SU-DHL-6 (cell line): Measurements from ENCODE around the gene TCEAL9.

Experiments
- H2AFZ ChIP-seq: fragments of 200-600 bp; sonication (generic); 2 replicates; pipeline ENCODE4 v1.6.1; 2014; ENCODE audit warnings: low read depth, mild to moderate bottlenecking, moderate library complexity, mixed read lengths, antibody characterized with exemption, low read length; ENCODE audit not compliant: severe bottlenecking
- H3F3A ChIP-seq: fragments of 200-600 bp; shearing (Covaris generic); 2 replicates; pipeline ENCODE4 v1.6.0; 2016; ENCODE audit warnings: antibody characterized with exemption, mild to moderate bottlenecking; ENCODE audit not compliant: insufficient read depth
- H3K27ac ChIP-seq: fragments of 200-600 bp; sonication (generic); 2 replicates; pipeline ENCODE4 v1.5.1; 2016; ENCODE audit warnings: low read depth, mild to moderate bottlenecking, low read length, moderate library complexity, mixed read lengths
- H3K27me3 ChIP-seq: fragments of 200-600 bp; sonication (generic), shearing (Covaris generic); 2 replicates; pipeline ENCODE4 v1.6.0; 2014; ENCODE audit warnings: mild to moderate bottlenecking, low read length
- H3K36me3 ChIP-seq: fragments of 200-600 bp; sonication (generic); 2 replicates; pipeline ENCODE4 v1.6.1; 2014; ENCODE audit warnings: mild to moderate bottlenecking, low read length, mixed read lengths
- H3K4me2 ChIP-seq: fragments of 300-600, 200-600 bp; shearing (Covaris generic), sonication (generic); 2 replicates; pipeline ENCODE4 v1.6.0; 2014; ENCODE audit warnings: low read length, low read depth, mild to moderate bottlenecking; ENCODE audit not compliant: poor library complexity, severe bottlenecking
- H3K4me3 ChIP-seq: fragments of 200-600 bp; sonication (generic); 2 replicates; pipeline ENCODE4 v1.5.1; 2014; ENCODE audit warnings: antibody characterized with exemption, low read length, mild to moderate bottlenecking, mixed read lengths; ENCODE audit not compliant: insufficient read depth, poor library complexity, severe bottlenecking
- H3K79me2 ChIP-seq: fragments of 200-600 bp; sonication (generic); 2 replicates; pipeline ENCODE4 v1.6.1; 2014; ENCODE audit warnings: mild to moderate bottlenecking, low read length, moderate library complexity; ENCODE audit not compliant: insufficient read depth
- H3K9ac ChIP-seq: fragments of 200-600 bp; sonication (generic); 2 replicates; pipeline ENCODE4 v1.7.0; 2014; ENCODE audit warnings: mild to moderate bottlenecking, low read length
- H3K9me2 ChIP-seq: fragments of 200-600 bp; sonication (generic); replicated peaks from 2 replicates; pipeline ENCODE4 v1.6.1; 2014; ENCODE audit warnings: low read length; ENCODE audit not compliant: insufficient read depth
- H3K9me3 ChIP-seq: fragments of 200-600 bp; sonication (generic); 2 replicates; pipeline ENCODE4 v1.6.1; 2014; ENCODE audit warnings: low read length, mixed read lengths; ENCODE audit not compliant: insufficient read depth
- H4K20me1 ChIP-seq: fragments of 200-600 bp; sonication (generic); 2 replicates; pipeline ENCODE4 v1.6.1; 2014; ENCODE audit warnings: low read depth, mild to moderate bottlenecking, antibody characterized with exemption, low read length, moderate library complexity, mixed read lengths
- CTCF ChIP-seq: fragments of 200-600 bp; sonication (generic); IDR thresholded peaks from one replicate; pipeline ENCODE4 v1.5.1; 2017; ENCODE audit warnings: antibody characterized with exemption, mild to moderate bottlenecking, low read length, moderate library complexity; ENCODE audit not compliant: insufficient read depth, poor library complexity, severe bottlenecking
- EZH2phosphoT487 ChIP-seq: fragments of 200-600 bp; sonication (generic), shearing (Covaris generic); conservative IDR thresholded peaks from 2 replicates; pipeline ENCODE4 v1.6.1; 2018; ENCODE audit warnings: mild to moderate bottlenecking, antibody characterized with exemption, low read length, moderate library complexity, mixed read lengths

Gene TCEAL9

GRCh38 chrX:103400931-103401330 is 44.6 kb downstream of the TCEAL9 start:
- H3K27me3 ChIP-seq: no peaks in the 10 kb centered on the region
- no peak overlapping the region for H3K27ac ChIP-seq
- H3K36me3 ChIP-seq: no peaks in the 10 kb centered on the region
- H3K9ac ChIP-seq: no peak overlapping the region
- H3K9me3 ChIP-seq: no peaks in the 10 kb centered on the region
- no peak overlapping the region for H3K4me3 ChIP-seq
- H3K79me2 ChIP-seq: no peaks in the 10 kb centered on the region
- H3F3A ChIP-seq: no peaks in the 10 kb centered on the region
- no peaks in the 10 kb centered on the region for H4K20me1 ChIP-seq
- no peak overlapping the region for H2AFZ ChIP-seq
- no peaks in the 10 kb centered on the region for H3K9me2 ChIP-seq
- no peak overlapping the region for H3K4me2 ChIP-seq
- no peak for TF ChIP-seq EZH2phosphoT487
- no peak for TF ChIP-seq CTCF

DNA sequence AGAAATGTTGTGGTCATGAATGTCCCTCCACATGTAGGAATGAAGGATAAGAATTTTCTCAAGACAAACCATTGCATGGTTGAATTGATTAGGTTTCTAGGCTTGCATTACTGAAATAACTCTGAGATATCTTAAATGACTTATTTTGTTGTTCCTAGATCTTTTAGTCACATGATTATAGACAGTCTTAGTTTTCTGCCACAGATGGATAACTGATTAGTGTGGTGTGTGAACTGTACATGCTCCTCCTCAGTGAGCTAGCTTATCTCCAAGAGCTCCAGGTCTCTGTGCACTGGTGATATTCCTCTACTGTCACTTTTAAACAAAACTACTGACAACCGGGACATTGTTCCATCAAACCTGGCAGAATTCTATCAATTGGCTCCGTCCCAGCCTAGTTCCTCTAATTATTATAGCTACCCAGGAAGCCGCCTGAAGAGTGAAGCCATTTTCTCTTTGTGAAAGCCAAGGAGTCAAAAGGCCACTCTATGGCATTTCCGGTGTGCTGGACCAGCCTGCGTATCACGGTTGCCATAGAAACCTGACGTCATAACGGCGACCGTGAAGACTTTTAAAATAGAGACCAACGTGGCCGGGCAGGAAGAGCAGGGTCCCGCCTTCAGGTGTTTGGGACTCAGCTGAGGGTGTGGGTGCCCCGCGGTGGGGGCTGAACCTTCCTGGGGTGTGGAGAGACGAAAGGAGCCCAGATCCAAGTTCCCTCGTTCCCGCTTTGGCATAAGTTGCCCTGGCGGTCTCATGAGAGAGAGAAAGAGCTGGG is 48.1 kb downstream of the TCEAL9 start:
- H3K79me2 ChIP-seq: no peaks in the 10 kb centered on the region
- peak overlapping the region; percentile 74 for H2AFZ ChIP-seq
- peak overlapping the region; percentile 37; the same call in 1 of the 2 replicates for H3K9ac ChIP-seq
- H3K27me3 ChIP-seq: no peaks in the 10 kb centered on the region
- no peaks in the 10 kb centered on the region for H3K36me3 ChIP-seq
- no peaks in the 10 kb centered on the region for H3K9me2 ChIP-seq
- peak overlapping the region; percentile 37 for H3K4me3 ChIP-seq
- H4K20me1 ChIP-seq: no peaks in the 10 kb centered on the region
- H3K9me3 ChIP-seq: no peaks in the 10 kb centered on the region
- H3K4me2 ChIP-seq: peak overlapping the region; percentile 46
- no peak overlapping the region for H3K27ac ChIP-seq
- TF ChIP-seq CTCF: no peak
- no peaks in the 10 kb centered on the region for H3F3A ChIP-seq

GRCh38 chrX:103405009-103405333 is 48.7 kb downstream of the TCEAL9 start:
- peak overlapping the region; percentile 74 for H2AFZ ChIP-seq
- no peaks in the 10 kb centered on the region for H4K20me1 ChIP-seq
- no peaks in the 10 kb centered on the region for H3K79me2 ChIP-seq
- H3K27me3 ChIP-seq: no peaks in the 10 kb centered on the region
- no peaks in the 10 kb centered on the region for H3K9me2 ChIP-seq
- TF ChIP-seq CTCF (no peak), EZH2phosphoT487 (no peak)
- peak overlapping the region; percentile 37; the same call in 1 of the 2 replicates for H3K9ac ChIP-seq
- H3F3A ChIP-seq: no peaks in the 10 kb centered on the region
- no peaks in the 10 kb centered on the region for H3K9me3 ChIP-seq
- H3K27ac ChIP-seq: no peak overlapping the region
- no peaks in the 10 kb centered on the region for H3K36me3 ChIP-seq
- peak overlapping the region; percentile 37 for H3K4me3 ChIP-seq
- H3K4me2 ChIP-seq: peak overlapping the region; percentile 46
